MG63 (cell line): Measurements from ENCODE around the gene PLXNA2. TPM values are rescaled to one million over a fixed set of nuclear protein-coding genes. Genes with fewer than 3 reads are reported as not detected.
A peak's percentile ranks its signal among the peaks of the same experiment; 100 is the strongest.

Source experiments
- DNase-seq: peaks from one replicate; pipeline ENCODE4 v3.0.0-alpha.2; 2020
- H3K27me3 ChIP-seq: fragments of 250-450 bp; sonication (Bioruptor Pico); 2 replicates; pipeline ENCODE4 v1.5.1; 2020; ENCODE audit warnings: mild to moderate bottlenecking, moderate library complexity
- H3K36me3 ChIP-seq: fragments of 250-450 bp; sonication (Bioruptor Pico); 2 replicates; pipeline ENCODE4 v1.5.1; 2020; ENCODE audit warnings: mild to moderate bottlenecking, moderate library complexity
- H3K4me3 ChIP-seq: fragments of 250-450 bp; sonication (Bioruptor Pico); 2 replicates; pipeline ENCODE4 v1.5.1; 2020; ENCODE audit warnings: mild to moderate bottlenecking, moderate library complexity
- H3K9me3 ChIP-seq: fragments of 250-450 bp; sonication (Bioruptor Pico); 2 replicates; pipeline ENCODE4 v1.5.1; 2020; ENCODE audit warnings: mild to moderate bottlenecking, moderate library complexity
- total RNA-seq: library from RNA; depleted of rRNA; stranded (reverse); fragments of >200 nt; shearing (Covaris generic); gene quantifications from 2 replicates; pipeline ENCODE4 v1.2.3, GENCODE V29; 2014; ENCODE audit warnings: low replicate concordance

The PLXNA2 gene
- total RNA-seq, 1 experiment from 2014 or later, result 0.56 TPM

DNA sequence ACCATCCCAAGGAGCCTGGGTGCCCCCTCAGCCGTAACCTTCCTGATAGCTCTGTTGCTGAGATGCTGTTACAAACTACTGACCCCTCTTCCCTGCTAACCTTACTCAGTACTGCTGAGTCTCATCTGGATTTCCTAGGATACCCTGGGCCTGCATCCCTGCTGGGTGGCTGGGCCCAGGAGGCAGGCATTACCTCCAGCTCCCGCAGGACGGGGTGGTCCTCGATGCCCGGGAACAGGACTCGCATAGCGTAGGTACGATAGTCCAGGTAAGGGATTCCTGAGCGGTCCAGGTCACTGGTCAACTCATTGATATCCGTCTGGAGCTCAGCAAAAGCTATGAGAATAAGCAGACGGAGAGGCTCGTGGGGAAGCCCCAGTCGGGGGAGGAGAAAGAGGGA is 201.3 kb downstream of the PLXNA2 start:
- DNase-seq, result no peak
- H3K36me3 ChIP-seq, result no peaks in the 10 kb centered on the region

DNA sequence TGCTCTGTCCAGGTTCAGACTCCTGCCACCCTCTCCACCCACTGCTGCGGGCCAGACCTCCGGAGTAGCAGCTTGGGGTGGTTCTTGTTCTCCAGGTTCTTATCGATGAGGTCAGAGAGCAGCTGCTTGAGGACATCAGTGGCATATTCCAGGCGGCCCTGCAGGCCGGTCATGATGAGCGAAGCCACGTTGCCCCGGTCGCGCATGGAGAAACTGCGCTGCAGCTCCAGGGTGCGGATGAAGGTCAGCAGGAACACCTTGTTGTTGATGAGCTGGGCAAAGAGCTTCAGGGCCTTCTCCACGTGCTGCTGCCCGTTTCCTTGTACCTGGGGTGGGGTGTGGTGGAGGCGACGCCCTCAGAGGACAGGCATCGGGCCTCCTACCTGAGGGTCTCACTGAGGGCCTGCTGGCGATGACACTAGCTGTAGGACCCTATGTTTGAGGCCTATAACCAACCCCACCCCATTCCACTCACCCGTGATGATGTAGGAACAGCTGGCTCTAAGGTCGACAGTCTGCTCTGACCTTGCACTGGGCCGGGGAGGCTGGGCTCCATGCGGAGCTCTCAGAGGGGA is 202.1 kb downstream of the PLXNA2 start:
- Histone ChIP-seq H3K4me3 (no peak overlapping the region), H3K27me3 (no peaks in the 10 kb centered on the region), H3K9me3 (no peaks in the 10 kb centered on the region), H3K36me3 (no peaks in the 10 kb centered on the region)
- no peak for DNase-seq

More for the DNA sequence above, 201.3 kb downstream of the PLXNA2 start:
- Histone ChIP-seq H3K9me3 (no peaks in the 10 kb centered on the region), H3K27me3 (no peaks in the 10 kb centered on the region), H3K4me3 (no peak overlapping the region)

DNA sequence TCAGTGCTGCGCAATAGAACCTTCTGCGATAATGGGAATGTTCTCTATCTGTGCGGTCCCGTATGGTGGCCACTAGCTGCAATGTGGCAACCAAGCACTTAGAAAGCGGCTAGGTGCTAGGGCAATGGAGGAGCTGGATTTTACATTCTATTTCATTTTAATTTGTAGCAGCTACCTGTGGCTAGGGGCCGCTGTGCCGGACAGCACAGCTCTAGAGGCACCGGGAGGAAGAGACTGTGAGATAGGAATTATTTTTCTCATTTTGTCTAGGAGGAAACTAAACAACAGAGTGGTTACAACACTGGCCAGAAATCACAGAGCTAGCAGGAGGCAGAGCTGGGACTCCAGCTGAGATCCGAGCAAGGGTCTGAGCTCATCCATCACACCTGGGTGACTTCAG is 202.7 kb downstream of the PLXNA2 start:
- no peaks in the 10 kb centered on the region for H3K9me3 ChIP-seq
- no peak overlapping the region for H3K4me3 ChIP-seq
- no peak for DNase-seq
- no peaks in the 10 kb centered on the region for H3K36me3 ChIP-seq
- H3K27me3 ChIP-seq, result no peaks in the 10 kb centered on the region

DNA sequence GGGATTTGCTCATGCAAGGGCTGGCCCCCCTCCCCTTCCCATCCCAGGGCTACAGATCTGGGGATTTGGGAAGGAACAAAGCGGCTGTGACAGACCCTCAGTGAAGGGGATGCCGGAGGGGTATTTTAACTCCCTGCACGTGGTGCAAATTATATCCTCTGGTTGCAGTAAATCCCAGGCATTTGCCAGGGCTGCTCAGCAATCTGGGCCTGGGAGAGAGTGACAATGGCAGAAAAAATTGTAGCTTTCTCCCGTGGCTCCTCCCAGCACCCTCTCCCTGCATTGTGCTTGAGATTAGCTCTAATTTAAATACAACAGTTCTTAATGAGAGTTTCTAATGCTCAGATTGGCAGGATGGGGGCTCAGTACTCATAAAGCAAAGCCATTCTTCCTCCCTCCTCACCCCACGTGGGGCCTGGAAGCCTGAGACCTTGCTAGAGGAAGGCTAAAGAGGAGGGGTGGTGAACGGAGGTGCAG is 203.3 kb downstream of the PLXNA2 start:
- DNase-seq, result no peak
- Histone ChIP-seq H3K4me3 (no peak overlapping the region), H3K9me3 (no peaks in the 10 kb centered on the region), H3K36me3 (no peaks in the 10 kb centered on the region), H3K27me3 (no peaks in the 10 kb centered on the region)

DNA sequence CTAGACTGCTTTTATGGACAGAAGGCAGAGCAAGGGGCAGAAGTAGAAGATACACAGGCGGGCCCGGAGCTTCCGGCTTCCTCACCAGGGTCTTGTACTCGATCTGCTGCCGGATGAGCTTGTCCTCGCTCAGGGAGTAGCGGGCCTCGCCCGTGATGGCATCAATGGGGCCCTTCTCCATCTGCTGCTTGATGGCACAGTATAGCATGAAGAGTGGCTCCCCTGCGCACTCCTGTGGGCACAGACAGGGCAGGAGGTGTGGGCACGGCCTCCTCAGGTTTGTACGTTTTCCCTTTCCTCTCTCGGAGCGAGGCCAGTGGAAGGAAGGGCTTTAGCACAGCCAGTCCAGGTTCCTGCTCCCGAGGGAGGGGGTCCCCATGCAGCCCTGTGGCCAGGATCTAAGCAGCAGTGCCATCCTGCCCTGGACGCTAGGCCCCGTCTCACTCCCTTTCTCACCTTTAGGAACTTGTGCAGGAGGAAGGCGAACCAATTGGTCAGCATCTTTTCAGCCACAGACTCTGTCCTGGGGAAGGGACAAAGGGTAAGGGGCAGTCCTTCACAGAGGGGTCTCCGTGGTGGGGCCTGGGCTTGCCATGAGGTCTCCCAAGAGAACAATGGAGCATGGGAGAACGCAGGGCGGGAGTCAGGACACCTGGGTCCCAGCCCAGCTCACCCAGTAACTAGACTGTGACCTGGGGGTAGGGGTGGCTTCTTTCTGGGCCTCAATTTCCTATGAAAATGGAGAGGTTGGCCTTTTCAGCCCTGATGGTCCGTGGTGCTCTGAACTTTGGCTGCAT is 204.4 kb downstream of the PLXNA2 start:
- Histone ChIP-seq H3K9me3 (no peaks in the 10 kb centered on the region), H3K36me3 (no peaks in the 10 kb centered on the region), H3K27me3 (no peaks in the 10 kb centered on the region), H3K4me3 (no peak overlapping the region)
- no peak for DNase-seq

DNA sequence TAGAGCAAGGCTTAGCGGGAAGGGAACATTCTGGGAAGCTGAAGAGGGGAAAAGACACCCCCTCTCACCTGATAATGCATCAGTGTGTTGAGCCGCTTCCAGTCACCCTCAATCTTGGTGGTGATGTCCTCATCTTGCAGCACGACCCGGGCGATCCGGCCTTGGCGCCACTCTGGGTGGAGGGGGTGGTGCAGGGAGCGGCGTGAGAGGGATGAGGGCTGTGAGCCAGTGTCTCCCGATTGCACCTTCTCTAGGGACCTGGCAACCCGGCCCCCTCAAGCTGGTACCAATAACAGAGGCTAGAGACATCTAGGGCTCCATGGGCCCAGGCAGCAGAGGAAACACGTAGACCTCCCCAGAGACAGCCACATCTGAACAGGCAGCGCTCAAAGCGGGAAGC is 205.9 kb downstream of the PLXNA2 start:
- Histone ChIP-seq H3K36me3 (no peaks in the 10 kb centered on the region), H3K27me3 (no peaks in the 10 kb centered on the region), H3K9me3 (no peaks in the 10 kb centered on the region), H3K4me3 (no peak overlapping the region)
- no peak for DNase-seq

DNA sequence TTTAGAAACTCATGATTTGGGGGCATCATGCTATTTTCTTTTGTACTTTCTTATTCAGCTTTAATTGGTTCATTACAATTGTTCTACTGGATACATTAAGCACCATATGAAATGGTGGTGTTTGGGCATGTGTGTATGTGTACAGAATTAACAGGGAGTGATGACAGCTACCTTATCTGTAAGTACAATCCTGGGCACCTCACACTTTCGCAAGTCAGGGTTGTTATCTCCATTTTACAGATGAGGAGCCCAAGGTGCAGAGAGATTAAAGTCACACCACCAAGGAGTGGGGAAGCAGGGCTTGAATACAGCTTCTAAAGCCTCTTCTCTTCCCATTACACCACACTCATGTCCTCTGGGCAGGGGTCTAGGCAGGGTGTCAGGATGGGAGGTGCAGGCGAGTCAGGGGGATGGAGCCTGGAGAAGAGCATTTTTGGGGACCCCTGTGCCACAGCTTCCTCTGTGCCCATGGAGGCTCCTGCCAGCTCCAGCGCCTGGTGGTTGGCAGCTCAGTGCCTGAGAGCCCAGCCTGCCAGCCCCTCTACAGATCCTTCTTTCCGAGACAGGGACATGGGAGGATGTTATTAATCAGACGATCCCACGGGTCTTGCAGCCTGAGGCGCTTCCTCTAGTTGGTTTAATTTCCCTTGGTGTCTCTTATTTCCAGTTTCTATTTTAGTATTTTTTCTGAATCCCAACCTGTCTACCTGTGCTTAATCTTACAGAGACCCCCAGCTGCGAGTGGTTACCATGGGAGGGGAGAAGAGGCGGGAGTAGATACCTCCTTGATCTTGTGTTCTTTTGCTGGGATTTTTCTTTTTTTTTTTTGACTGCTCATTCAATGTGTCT is 207.0 kb downstream of the PLXNA2 start:
- no peaks in the 10 kb centered on the region for H3K27me3 ChIP-seq
- H3K9me3 ChIP-seq, result no peaks in the 10 kb centered on the region
- no peak for DNase-seq
- no peaks in the 10 kb centered on the region for H3K36me3 ChIP-seq
- H3K4me3 ChIP-seq, result no peak overlapping the region

DNA sequence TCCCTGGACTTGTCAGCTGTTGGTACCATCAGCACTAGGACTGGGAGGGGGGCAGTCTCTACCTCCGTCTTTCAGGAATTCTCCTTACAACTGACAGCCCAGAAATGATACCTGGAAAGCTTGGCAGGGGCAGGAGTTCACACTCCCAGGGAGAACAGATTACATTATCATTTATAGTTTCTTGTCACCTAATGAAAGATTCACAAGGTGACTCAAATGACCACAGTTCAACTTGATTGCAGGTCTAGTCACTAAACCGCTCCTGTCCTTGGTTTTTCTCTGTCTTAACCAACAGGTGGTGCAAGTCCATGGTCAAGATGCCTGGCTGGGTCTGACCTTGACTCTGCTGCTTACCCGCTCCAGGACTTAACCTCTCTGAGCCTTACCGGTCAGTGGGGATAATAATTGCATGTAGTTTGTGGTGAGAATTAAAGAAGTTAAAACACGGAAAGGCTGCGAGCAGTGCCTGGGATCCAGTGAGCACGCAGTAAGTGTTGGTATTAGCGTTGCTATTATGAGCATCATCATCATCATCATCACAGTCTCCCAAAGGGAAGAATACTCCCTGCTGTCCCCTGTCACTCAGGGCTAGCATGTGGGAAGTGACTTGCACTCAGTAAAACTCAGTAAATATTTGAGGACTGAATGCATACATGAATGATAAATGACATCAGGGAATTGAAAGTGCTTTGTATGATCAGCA is 207.9 kb downstream of the PLXNA2 start:
- Histone ChIP-seq H3K4me3 (no peak overlapping the region), H3K36me3 (no peaks in the 10 kb centered on the region), H3K27me3 (no peaks in the 10 kb centered on the region), H3K9me3 (no peaks in the 10 kb centered on the region)
- no peak for DNase-seq

DNA sequence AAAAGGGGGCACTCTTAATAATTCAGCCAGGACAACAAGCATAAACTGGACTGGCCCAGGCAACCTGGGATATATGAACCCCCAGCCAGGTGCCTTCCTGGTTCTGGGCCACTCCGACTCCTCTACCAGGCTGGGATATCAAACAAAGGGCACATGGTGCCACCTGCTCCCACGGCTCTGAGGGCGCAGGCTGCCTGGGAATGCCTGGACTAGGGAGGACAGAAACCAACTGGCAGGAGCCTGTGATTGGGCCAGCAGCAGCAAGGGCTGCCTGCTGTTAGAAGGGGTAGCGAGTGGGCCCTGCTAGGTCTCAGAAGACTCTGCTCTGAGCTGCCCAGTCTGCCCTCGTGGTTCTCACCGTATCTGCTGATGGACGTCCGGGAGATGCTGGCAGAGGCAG is 210.0 kb downstream of the PLXNA2 start:
- Histone ChIP-seq H3K36me3 (no peaks in the 10 kb centered on the region), H3K4me3 (no peak overlapping the region), H3K27me3 (no peaks in the 10 kb centered on the region), H3K9me3 (no peaks in the 10 kb centered on the region)
- DNase-seq, result no peak

DNA sequence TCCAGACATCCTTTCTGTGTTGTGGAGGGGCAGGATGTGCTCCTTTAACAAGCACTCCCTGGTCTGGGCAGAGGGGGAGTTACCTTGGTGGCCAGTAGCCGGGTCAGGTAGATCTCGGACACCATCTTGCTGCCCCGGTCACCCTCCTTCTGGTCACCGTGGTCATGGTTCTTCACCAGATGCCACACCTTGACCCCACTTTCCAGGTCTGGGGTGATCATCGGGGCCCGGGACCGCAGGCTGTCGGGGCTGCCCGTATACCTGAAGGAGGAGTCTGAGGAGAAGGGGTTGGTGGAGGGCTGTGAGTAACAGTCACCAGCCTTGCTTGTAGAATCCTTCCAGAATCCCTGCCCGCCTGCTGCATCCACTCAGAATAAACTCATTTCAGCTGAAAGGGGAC is 210.9 kb downstream of the PLXNA2 start:
- no peak overlapping the region for H3K4me3 ChIP-seq
- no peak for DNase-seq
- H3K9me3 ChIP-seq, result no peaks in the 10 kb centered on the region
- H3K36me3 ChIP-seq, result no peaks in the 10 kb centered on the region
- no peaks in the 10 kb centered on the region for H3K27me3 ChIP-seq

DNA sequence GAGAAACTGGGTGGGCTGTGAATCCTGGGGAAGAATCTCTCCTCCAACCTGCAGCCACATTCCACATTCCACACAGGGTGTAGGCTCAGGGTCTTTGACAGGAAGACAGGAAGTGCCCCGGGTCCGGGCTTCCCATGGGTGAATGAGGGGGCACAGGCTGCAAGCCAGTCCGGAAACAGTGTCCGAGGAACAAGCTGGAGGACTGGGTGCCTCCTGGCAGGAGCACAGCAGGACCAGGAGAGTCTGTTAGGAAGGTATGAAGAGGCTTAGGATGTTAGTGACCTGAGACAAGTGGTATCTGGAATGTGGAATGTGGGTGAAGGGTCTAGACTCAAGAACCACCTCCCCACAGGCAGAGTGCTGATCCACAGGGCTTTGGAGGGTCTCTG is 212.3 kb downstream of the PLXNA2 start:
- Histone ChIP-seq H3K9me3 (no peaks in the 10 kb centered on the region), H3K27me3 (no peaks in the 10 kb centered on the region), H3K36me3 (no peaks in the 10 kb centered on the region), H3K4me3 (no peak overlapping the region)
- no peak for DNase-seq

DNA sequence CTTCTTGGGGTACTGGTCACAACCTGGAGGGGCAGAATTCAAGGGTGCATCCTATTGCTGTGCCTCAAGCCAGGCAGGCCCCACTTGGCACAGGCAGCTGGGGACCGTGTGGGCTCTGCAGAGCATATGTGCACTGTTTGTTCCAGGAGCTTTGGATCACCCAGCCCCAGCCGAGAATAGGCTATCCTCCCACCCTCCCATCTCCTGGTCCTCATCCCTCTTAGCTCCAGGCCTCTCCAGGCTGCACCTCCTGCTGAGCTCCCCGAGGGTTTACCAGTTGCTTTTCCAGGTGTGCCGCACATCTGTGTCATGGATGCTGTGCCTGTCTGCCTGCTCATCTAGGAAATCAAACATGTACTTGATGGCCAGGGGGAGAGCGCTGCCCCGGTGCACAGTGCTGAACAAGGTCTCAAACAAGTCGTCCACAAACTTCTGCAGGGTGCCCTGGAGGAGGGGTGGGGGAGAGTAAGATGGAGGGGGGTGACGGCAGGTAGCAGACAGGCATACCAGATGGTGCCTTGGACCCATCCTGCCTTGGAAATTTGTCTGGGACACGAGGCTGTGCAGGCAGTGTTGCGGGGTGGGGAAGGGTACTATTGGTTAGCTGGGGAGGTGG is 212.8 kb downstream of the PLXNA2 start:
- Histone ChIP-seq H3K36me3 (no peaks in the 10 kb centered on the region), H3K4me3 (no peak overlapping the region), H3K27me3 (no peaks in the 10 kb centered on the region), H3K9me3 (no peaks in the 10 kb centered on the region)
- no peak for DNase-seq

DNA sequence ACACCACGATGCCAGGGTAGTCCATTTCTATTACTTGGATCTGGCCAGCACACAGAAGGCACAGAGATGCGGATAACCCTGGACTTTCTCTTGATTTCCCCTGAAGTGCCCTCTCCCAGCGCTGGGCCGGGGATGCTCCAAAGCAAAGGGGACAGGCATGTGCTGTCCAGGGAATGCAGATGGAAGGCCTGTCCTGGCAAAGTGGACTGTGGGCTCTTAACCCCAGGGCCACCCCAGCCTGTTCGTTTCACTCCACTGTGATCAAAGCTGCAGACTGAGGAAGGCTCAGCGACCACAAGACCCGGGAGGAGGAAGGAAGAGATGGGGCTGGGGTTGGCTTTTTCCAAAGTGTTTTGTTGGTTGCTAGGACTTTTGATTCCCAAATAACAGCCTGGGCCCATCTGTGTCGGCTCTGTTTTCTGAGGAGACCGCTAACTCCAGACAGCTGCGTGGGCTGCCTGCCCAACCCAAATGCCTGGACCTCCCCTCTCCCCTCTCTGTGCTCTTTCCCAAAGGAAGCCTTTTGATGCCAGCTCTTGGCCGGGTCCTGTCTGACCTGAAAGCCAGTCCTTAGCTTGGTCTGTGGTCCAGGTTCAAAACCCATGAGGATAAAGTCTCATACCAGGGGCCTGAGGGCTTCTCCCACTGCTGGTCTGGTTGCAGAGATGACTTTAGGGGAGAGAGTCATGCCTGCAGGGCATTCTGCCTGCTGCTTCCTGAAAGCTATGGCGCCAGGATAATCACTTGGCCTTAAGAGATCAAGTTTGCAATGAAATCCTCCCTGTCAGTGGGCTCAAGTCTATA is 213.7 kb downstream of the PLXNA2 start:
- Histone ChIP-seq H3K27me3 (no peaks in the 10 kb centered on the region), H3K9me3 (no peaks in the 10 kb centered on the region), H3K36me3 (no peaks in the 10 kb centered on the region), H3K4me3 (no peak overlapping the region)
- peak; percentile 70 for DNase-seq

DNA sequence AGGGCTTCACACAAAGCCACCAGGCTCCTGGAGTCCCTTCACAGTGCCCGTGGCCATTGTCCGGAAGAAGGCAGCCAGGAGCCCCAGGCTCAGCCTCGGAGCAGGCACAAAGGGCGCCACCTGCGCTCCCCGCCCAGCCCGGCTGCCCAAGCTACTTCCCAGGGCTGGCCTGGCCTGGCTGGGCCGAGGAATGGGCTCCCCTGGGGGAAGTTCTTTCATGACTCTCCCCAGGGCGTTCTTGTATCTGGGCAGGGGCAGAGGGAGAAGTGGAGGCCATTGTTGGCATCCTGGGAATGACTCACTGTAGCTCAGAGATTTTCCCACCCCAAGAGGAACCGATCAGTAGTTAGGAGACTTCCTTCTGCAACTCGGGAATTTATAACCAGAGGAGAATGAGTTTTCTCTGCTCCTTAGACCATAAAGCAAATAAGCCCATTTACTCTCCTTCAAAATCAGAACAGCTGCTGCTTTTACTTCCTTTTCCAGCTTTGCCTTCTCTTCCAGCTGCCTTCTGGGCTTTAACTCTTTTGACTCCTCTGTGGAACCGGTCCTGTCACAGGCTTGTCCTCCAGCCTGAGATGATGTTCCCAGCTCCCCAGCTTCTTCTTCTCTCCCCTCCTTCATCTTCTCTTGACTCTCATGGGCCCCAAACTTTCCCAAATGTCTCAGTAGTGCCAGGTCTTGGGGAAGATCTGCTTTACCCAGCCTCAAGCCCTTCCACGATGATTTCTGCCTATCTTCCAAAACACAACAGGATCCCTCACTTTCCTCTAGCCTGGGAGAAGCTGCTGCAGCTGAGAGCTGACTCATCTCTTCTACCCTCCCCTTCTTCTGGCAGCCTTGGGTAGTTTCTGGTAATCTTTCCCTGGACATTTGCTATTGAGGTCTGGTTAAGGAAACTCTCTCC is 214.6 kb downstream of the PLXNA2 start:
- H3K36me3 ChIP-seq, result no peaks in the 10 kb centered on the region
- no peak overlapping the region for H3K4me3 ChIP-seq
- peak; percentile 75 for DNase-seq
- H3K27me3 ChIP-seq, result no peaks in the 10 kb centered on the region
- H3K9me3 ChIP-seq, result no peaks in the 10 kb centered on the region

DNA sequence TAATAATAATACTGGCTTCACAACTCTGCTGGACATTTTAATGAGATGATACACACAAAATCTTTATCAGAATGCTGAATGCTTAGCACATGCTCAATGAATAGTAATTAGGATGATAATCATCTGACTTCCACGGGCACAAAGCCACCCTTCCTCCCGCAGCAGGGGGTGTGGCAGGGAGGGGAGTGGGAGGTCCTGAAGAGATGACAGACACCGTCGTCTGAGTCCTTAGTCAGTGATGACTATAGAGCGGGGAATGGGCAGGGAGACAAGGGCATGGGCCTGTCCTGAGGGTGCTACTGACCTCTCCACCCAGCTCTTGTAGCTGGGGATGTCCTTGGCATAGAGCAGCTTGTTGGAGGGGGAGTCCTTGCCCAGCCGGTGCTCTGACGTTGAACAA is 215.7 kb downstream of the PLXNA2 start:
- no peak overlapping the region for H3K4me3 ChIP-seq
- H3K9me3 ChIP-seq, result no peaks in the 10 kb centered on the region
- H3K27me3 ChIP-seq, result no peaks in the 10 kb centered on the region
- no peaks in the 10 kb centered on the region for H3K36me3 ChIP-seq
- DNase-seq, result no peak
